ENCODE data around the gene PTPRN2. TPM values are rescaled to one million over a fixed set of nuclear protein-coding genes. Genes with fewer than 3 reads are reported as not detected.

The PTPRN2 gene
- total and polyA plus RNA-seq, 2 experiments from 2014 or later: 0.28 TPM; not detected in 1

- Histone ChIP-seq H3K4me1 (ENCODE audit: low read depth) (no peaks in the 10 kb centered on the region), H3K27ac (no peak overlapping the region), H3K27me3 (no peaks in the 10 kb centered on the region), H3K4me3 (no peak overlapping the region), H3K36me3 (no peaks in the 10 kb centered on the region), H3K9me3 (ENCODE audit: low read depth) (no peaks in the 10 kb centered on the region)
- no peak for DNase-seq (ENCODE audit: low read depth in 1 of 2, low spot score in 1 of 2)
- TF ChIP-seq CTCF (IDR thresholded peaks at IDR 0.05; ENCODE audit: low read depth, low read length): no peak
Measured at GRCh38 chr7:158543840-158544239, 43.8 kb downstream of the PTPRN2 start.

- H3K4me3 ChIP-seq: no peak overlapping the region
- no peak overlapping the region for H3K27ac ChIP-seq
- no peaks in the 10 kb centered on the region for H3K27me3 ChIP-seq
- no peak for TF ChIP-seq CTCF (IDR thresholded peaks at IDR 0.05; ENCODE audit: low read depth, low read length)
- H3K9me3 ChIP-seq (ENCODE audit: low read depth): no peaks in the 10 kb centered on the region
- H3K4me1 ChIP-seq (ENCODE audit: low read depth): no peaks in the 10 kb centered on the region
- H3K36me3 ChIP-seq: no peaks in the 10 kb centered on the region
- no peak for DNase-seq (ENCODE audit: low read depth in 1 of 2, low spot score in 1 of 2)
Measured at GRCh38 chr7:158542651-158543566, 44.7 kb downstream of the PTPRN2 start.

- no peak for TF ChIP-seq CTCF (IDR thresholded peaks at IDR 0.05; ENCODE audit: low read depth, low read length)
- Histone ChIP-seq H3K4me1 (ENCODE audit: low read depth) (no peaks in the 10 kb centered on the region), H3K36me3 (no peaks in the 10 kb centered on the region), H3K9me3 (ENCODE audit: low read depth) (no peaks in the 10 kb centered on the region), H3K27ac (no peak overlapping the region), H3K4me3 (no peak overlapping the region), H3K27me3 (no peaks in the 10 kb centered on the region)
- no peak for DNase-seq (ENCODE audit: low read depth in 1 of 2, low spot score in 1 of 2)
Measured at GRCh38 chr7:158541346-158542010, 46.1 kb downstream of the PTPRN2 start.

GRCh38 chr7:158539711-158540146, 47.9 kb downstream of the PTPRN2 start:
- Histone ChIP-seq H3K9me3 (ENCODE audit: low read depth) (no peaks in the 10 kb centered on the region), H3K27ac (no peak overlapping the region), H3K36me3 (no peaks in the 10 kb centered on the region), H3K4me3 (no peak overlapping the region), H3K4me1 (ENCODE audit: low read depth) (no peaks in the 10 kb centered on the region), H3K27me3 (no peaks in the 10 kb centered on the region)
- peak in 1 of 2 donors; percentile 46 for DNase-seq (ENCODE audit: low read depth in 1 of 2, low spot score in 1 of 2)
- no peak for TF ChIP-seq CTCF (IDR thresholded peaks at IDR 0.05; ENCODE audit: low read depth, low read length)

GRCh38 chr7:158538156-158538946, 49.3 kb downstream of the PTPRN2 start:
- TF ChIP-seq CTCF (IDR thresholded peaks at IDR 0.05; ENCODE audit: low read depth, low read length): no peak
- DNase-seq (ENCODE audit: low read depth in 1 of 2, low spot score in 1 of 2): no peak
- Histone ChIP-seq H3K9me3 (ENCODE audit: low read depth) (no peaks in the 10 kb centered on the region), H3K4me3 (no peak overlapping the region), H3K27ac (no peak overlapping the region), H3K4me1 (ENCODE audit: low read depth) (no peaks in the 10 kb centered on the region), H3K27me3 (no peaks in the 10 kb centered on the region), H3K36me3 (no peaks in the 10 kb centered on the region)

Data from cardiac muscle cell (in vitro differentiated cells and primary cell).